Measurements from ENCODE around the gene SPDYE17. TPM values are rescaled to one million over a fixed set of nuclear protein-coding genes. Genes with fewer than 3 reads are reported as not detected.
"Not testable (repeated sequence)": the region's sequence is repeated elsewhere in the genome, so short reads cannot be mapped to it uniquely, and the experiment has no call there.

Gene SPDYE17
- polyA plus RNA-seq, 4 donors, result not detected

- H3K4me1 ChIP-seq (ENCODE audit: control insufficient read depth in 3 of 3, insufficient read depth in 2 of 3, low read depth in 1 of 3, low read length in 2 of 3); H3K4me3 ChIP-seq (ENCODE audit: low read depth in 1 of 3, low read length in 3 of 3); H3K9me3 ChIP-seq (ENCODE audit: control insufficient read depth in 2 of 2, insufficient read depth in 1 of 2, low read depth in 1 of 2, low read length in 1 of 2); FAIRE-seq; DNase-seq; H3K27ac ChIP-seq (ENCODE audit: low read depth in 1 of 3, low read length in 2 of 3); H3K27me3 ChIP-seq (ENCODE audit: control insufficient read depth in 3 of 3, insufficient read depth in 3 of 3, low read length in 3 of 3): not testable (repeated sequence)
- H3K36me3 ChIP-seq (ENCODE audit: control insufficient read depth in 3 of 3, insufficient read depth in 2 of 3, low read depth in 1 of 3, low read length in 3 of 3), result peaks cover 0 to 28% (median 0%) of the 10 kb centered on the region in 3 donors
- 92 to 93% (median 93%) methylated on average over 18 to 21 of the region's 21 CpGs for WGBS, 3 donors
Observed at GRCh38 chr7:77002678-77003233, 29.4 kb downstream of the SPDYE17 start.

- 62 to 85% (median 76%) methylated on average over 14 to 15 of the region's 15 CpGs for WGBS, 3 donors
- not testable (repeated sequence) for DNase-seq, FAIRE-seq
Observed at GRCh38 chr7:77002104-77002503, 30.1 kb downstream of the SPDYE17 start.

GRCh38 chr7:76999474-77000107, 32.6 kb downstream of the SPDYE17 start:
- not testable (repeated sequence) for H3K27ac ChIP-seq (ENCODE audit: low read depth in 1 of 3, low read length in 2 of 3); H3K27me3 ChIP-seq (ENCODE audit: control insufficient read depth in 3 of 3, insufficient read depth in 3 of 3, low read length in 3 of 3); H3K4me3 ChIP-seq (ENCODE audit: low read depth in 1 of 3, low read length in 3 of 3); H3K4me1 ChIP-seq (ENCODE audit: control insufficient read depth in 3 of 3, insufficient read depth in 2 of 3, low read depth in 1 of 3, low read length in 2 of 3); FAIRE-seq; H3K9me3 ChIP-seq (ENCODE audit: control insufficient read depth in 2 of 2, insufficient read depth in 1 of 2, low read depth in 1 of 2, low read length in 1 of 2); DNase-seq
- WGBS, 3 donors, result 76 to 94% (median 94%) methylated on average over 8 to 17 of the region's 37 CpGs
- H3K36me3 ChIP-seq (ENCODE audit: control insufficient read depth in 3 of 3, insufficient read depth in 2 of 3, low read depth in 1 of 3, low read length in 3 of 3), result peaks cover 0 to 28% (median 0%) of the 10 kb centered on the region in 3 donors

More at GRCh38 chr7:77002104-77002503, 30.1 kb downstream of the SPDYE17 start:
- H3K9me3 ChIP-seq (ENCODE audit: control insufficient read depth in 2 of 2, insufficient read depth in 1 of 2, low read depth in 1 of 2, low read length in 1 of 2); H3K27me3 ChIP-seq (ENCODE audit: control insufficient read depth in 3 of 3, insufficient read depth in 3 of 3, low read length in 3 of 3); H3K27ac ChIP-seq (ENCODE audit: low read depth in 1 of 3, low read length in 2 of 3); H3K4me3 ChIP-seq (ENCODE audit: low read depth in 1 of 3, low read length in 3 of 3); H3K4me1 ChIP-seq (ENCODE audit: control insufficient read depth in 3 of 3, insufficient read depth in 2 of 3, low read depth in 1 of 3, low read length in 2 of 3): not testable (repeated sequence)
- peaks cover 0 to 30% (median 0%) of the 10 kb centered on the region in 3 donors for H3K36me3 ChIP-seq (ENCODE audit: control insufficient read depth in 3 of 3, insufficient read depth in 2 of 3, low read depth in 1 of 3, low read length in 3 of 3)

- FAIRE-seq; DNase-seq; H3K4me1 ChIP-seq (ENCODE audit: control insufficient read depth in 3 of 3, insufficient read depth in 2 of 3, low read depth in 1 of 3, low read length in 2 of 3); H3K4me3 ChIP-seq (ENCODE audit: low read depth in 1 of 3, low read length in 3 of 3); H3K27me3 ChIP-seq (ENCODE audit: control insufficient read depth in 3 of 3, insufficient read depth in 3 of 3, low read length in 3 of 3); H3K9me3 ChIP-seq (ENCODE audit: control insufficient read depth in 2 of 2, insufficient read depth in 1 of 2, low read depth in 1 of 2, low read length in 1 of 2): not testable (repeated sequence)
- peak overlapping the region in 1 of 3 donors; percentile 22 for H3K27ac ChIP-seq (ENCODE audit: low read depth in 1 of 3, low read length in 2 of 3)
- peaks cover 0 to 27% (median 0%) of the 10 kb centered on the region in 3 donors for H3K36me3 ChIP-seq (ENCODE audit: control insufficient read depth in 3 of 3, insufficient read depth in 2 of 3, low read depth in 1 of 3, low read length in 3 of 3)
- 87 to 97% (median 93%) methylated on average over 6 to 11 of the region's 11 CpGs for WGBS, 3 donors
Observed at GRCh38 chr7:76998764-76999450, 33.3 kb downstream of the SPDYE17 start.

- 80 to 89% (median 83%) methylated on average over 3 of the region's 3 CpGs for WGBS, 3 donors
- no peak for FAIRE-seq
- H3K36me3 ChIP-seq (ENCODE audit: control insufficient read depth in 3 of 3, insufficient read depth in 2 of 3, low read depth in 1 of 3, low read length in 3 of 3), result peaks cover 0 to 27% (median 0%) of the 10 kb centered on the region in 3 donors
- no peak for DNase-seq
- H3K9me3 ChIP-seq (ENCODE audit: control insufficient read depth in 2 of 2, insufficient read depth in 1 of 2, low read depth in 1 of 2, low read length in 1 of 2), result no peaks in the 10 kb centered on the region
- H3K27me3 ChIP-seq (ENCODE audit: control insufficient read depth in 3 of 3, insufficient read depth in 3 of 3, low read length in 3 of 3), result no peaks in the 10 kb centered on the region
- H3K4me3 ChIP-seq (ENCODE audit: low read depth in 1 of 3, low read length in 3 of 3), result no peak overlapping the region
- H3K27ac ChIP-seq (ENCODE audit: low read depth in 1 of 3, low read length in 2 of 3), result peak overlapping the region in 1 of 3 donors; percentile 22
- no peaks in the 10 kb centered on the region for H3K4me1 ChIP-seq (ENCODE audit: control insufficient read depth in 3 of 3, insufficient read depth in 2 of 3, low read depth in 1 of 3, low read length in 2 of 3)
Observed at GRCh38 chr7:76998285-76998589, 33.9 kb downstream of the SPDYE17 start.

- H3K36me3 ChIP-seq (ENCODE audit: control insufficient read depth in 3 of 3, insufficient read depth in 2 of 3, low read depth in 1 of 3, low read length in 3 of 3), result peaks cover 0 to 21% (median 0%) of the 10 kb centered on the region in 3 donors
- peak overlapping the region in 1 of 3 donors; percentile 52 for H3K27ac ChIP-seq (ENCODE audit: low read depth in 1 of 3, low read length in 2 of 3)
- 71 to 85% (median 82%) methylated on average over 5 of the region's 5 CpGs for WGBS, 3 donors
- no peak for DNase-seq
- H3K9me3 ChIP-seq (ENCODE audit: control insufficient read depth in 2 of 2, insufficient read depth in 1 of 2, low read depth in 1 of 2, low read length in 1 of 2), result no peaks in the 10 kb centered on the region
- no peaks in the 10 kb centered on the region for H3K27me3 ChIP-seq (ENCODE audit: control insufficient read depth in 3 of 3, insufficient read depth in 3 of 3, low read length in 3 of 3)
- no peak overlapping the region for H3K4me3 ChIP-seq (ENCODE audit: low read depth in 1 of 3, low read length in 3 of 3)
- FAIRE-seq, result no peak
- H3K4me1 ChIP-seq (ENCODE audit: control insufficient read depth in 3 of 3, insufficient read depth in 2 of 3, low read depth in 1 of 3, low read length in 2 of 3), result no peaks in the 10 kb centered on the region
Observed at GRCh38 chr7:76997381-76998284, 34.5 kb downstream of the SPDYE17 start.

GRCh38 chr7:76996932-76997331, 35.2 kb downstream of the SPDYE17 start:
- not testable (repeated sequence) for FAIRE-seq; H3K27ac ChIP-seq (ENCODE audit: low read depth in 1 of 3, low read length in 2 of 3); H3K27me3 ChIP-seq (ENCODE audit: control insufficient read depth in 3 of 3, insufficient read depth in 3 of 3, low read length in 3 of 3)

GRCh38 chr7:76994286-76994685, 37.9 kb downstream of the SPDYE17 start:
- H3K9me3 ChIP-seq (ENCODE audit: control insufficient read depth in 2 of 2, insufficient read depth in 1 of 2, low read depth in 1 of 2, low read length in 1 of 2); DNase-seq; H3K4me1 ChIP-seq (ENCODE audit: control insufficient read depth in 3 of 3, insufficient read depth in 2 of 3, low read depth in 1 of 3, low read length in 2 of 3); FAIRE-seq; H3K27me3 ChIP-seq (ENCODE audit: control insufficient read depth in 3 of 3, insufficient read depth in 3 of 3, low read length in 3 of 3); H3K27ac ChIP-seq (ENCODE audit: low read depth in 1 of 3, low read length in 2 of 3); H3K4me3 ChIP-seq (ENCODE audit: low read depth in 1 of 3, low read length in 3 of 3): not testable (repeated sequence)
- WGBS, 3 donors, result 91 to 100% (median 95%) methylated on average over 4 to 5 of the region's 13 CpGs
- H3K36me3 ChIP-seq (ENCODE audit: control insufficient read depth in 3 of 3, insufficient read depth in 2 of 3, low read depth in 1 of 3, low read length in 3 of 3), result peaks cover 0 to 15% (median 0%) of the 10 kb centered on the region in 3 donors

More at GRCh38 chr7:76996932-76997331, 35.2 kb downstream of the SPDYE17 start:
- not testable (repeated sequence) for H3K4me1 ChIP-seq (ENCODE audit: control insufficient read depth in 3 of 3, insufficient read depth in 2 of 3, low read depth in 1 of 3, low read length in 2 of 3); H3K9me3 ChIP-seq (ENCODE audit: control insufficient read depth in 2 of 2, insufficient read depth in 1 of 2, low read depth in 1 of 2, low read length in 1 of 2); DNase-seq; H3K4me3 ChIP-seq (ENCODE audit: low read depth in 1 of 3, low read length in 3 of 3)
- H3K36me3 ChIP-seq (ENCODE audit: control insufficient read depth in 3 of 3, insufficient read depth in 2 of 3, low read depth in 1 of 3, low read length in 3 of 3), result peaks cover 0 to 17% (median 0%) of the 10 kb centered on the region in 3 donors

Data from small intestine (tissue), 7 donors.